NCI-H774 (cell line): Measurements from ENCODE around the gene IL36A.

Experiments
- DNase-seq: peaks from one replicate; lab custom pipeline; 2025; lab: John Stamatoyannopoulos, UW

The IL36A gene

DNA sequence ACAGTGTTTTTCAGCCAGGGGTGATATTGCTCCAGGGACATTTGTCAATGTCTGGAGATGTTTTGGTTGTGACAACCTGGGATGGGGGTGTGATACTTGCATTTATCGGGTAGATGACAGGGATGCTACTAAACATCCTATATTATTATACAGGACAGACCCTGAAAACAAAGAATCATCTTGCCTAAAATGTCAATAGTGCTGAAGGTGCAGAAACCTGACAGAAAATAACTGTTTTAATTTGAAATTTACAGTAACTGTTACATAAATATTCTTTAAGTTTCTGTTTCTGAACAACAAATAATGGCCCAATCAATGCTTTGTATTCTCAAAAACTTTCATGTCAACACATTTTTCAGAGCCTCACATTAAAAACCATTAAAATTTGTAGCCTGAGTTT, 2.0 kb downstream of the IL36A start:
- no peak for DNase-seq

DNA sequence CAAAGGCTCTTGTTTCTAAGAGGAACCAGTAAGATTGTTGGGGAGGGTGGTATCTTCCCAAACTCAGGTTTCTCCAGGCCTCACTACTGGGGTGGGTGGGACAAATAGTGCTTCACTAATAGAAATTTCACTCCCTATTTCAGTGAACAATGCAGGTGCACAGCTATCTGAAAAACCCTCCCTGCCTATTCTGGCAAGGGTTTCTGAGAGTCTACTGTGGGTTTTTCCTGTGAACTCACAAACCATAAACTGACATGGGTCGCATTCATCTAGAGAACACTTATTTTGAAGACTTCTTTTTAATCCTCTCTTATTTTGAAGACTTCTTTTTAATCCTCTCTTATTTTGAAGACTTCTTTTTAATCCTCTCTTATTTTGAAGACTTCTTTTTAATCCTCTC, 4.4 kb downstream of the IL36A start:
- no peak for DNase-seq

- DNase-seq, result no peak
Measured at GRCh38 chr2:113010088-113010487, 4.8 kb downstream of the IL36A start.

- no peak for DNase-seq
Measured at GRCh38 chr2:113011108-113011507, 5.8 kb downstream of the IL36A start.

DNA sequence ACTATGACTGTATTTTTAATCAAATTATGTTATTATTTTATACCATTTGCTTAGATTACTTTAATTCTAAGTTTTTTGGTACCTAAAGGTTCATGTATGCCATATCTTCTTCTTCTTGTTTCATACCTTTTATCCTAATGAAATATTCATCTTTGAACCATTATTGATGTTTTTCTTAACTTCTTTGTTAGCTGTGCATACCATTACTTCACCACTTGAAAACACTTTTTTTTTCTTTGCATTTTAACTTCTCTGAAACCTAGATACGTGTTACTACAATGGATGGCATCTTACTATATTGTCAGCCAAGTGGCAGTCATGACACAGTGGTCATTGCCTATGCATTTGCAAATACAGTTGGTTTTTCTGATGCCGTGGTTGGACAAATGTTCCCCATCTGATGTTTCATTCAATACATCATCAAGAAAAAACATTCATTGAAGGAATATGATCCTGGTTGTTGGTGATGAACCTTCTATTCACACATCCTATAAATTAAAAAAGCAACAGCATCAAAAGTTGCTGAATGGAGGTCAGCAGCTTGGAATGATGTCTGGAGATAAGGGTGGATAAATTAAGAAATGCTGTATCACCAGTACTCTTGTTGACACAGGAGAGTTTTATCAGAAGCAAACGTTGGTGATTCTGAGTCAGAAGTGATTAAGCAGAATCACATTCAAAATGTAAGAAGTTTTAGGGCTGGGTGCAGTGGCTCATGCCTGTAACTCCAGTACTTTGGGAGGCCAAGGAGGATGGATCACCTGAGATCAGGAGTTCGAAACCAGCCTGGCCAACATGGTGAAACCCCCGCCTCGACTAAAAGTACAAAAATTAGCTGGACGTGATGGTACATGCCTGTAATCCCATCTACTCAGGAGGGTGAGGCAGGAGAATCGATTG, 7.4 kb downstream of the IL36A start:
- no peak for DNase-seq

DNA sequence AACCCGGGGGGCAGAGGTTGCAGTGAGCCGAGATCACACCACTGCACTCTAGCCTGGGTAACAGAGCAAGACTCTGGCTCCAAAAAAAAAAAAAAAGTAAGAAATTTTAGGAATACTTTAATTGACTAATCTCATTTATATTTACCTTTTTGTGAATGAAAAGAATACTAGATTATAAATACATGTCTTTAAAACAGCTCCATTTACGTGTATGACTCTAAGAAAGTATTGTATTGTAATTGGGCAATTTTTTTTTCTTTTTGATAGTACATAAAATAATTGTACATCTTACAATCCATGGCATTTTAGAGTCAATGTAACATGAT, 8.0 kb downstream of the IL36A start:
- DNase-seq, result no peak

DNA sequence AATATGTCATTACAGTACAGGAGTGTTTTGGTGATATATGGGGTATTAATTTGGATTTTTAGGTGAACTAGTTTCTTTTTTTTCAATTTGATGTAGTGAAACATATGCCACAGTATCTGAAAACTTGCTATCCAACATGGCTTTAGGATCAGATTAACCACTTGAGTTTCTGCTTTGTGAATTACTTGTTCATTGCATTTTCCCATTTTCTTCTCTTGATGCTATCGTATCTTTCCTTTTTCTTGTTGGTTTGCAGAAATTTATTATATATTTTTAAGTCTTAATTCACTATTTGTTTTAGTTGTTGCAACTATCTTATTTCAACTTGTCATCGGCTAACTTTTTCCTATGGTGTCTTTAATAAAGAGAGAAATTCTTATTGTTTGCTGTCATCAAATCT, 8.8 kb downstream of the IL36A start:
- no peak for DNase-seq

DNA sequence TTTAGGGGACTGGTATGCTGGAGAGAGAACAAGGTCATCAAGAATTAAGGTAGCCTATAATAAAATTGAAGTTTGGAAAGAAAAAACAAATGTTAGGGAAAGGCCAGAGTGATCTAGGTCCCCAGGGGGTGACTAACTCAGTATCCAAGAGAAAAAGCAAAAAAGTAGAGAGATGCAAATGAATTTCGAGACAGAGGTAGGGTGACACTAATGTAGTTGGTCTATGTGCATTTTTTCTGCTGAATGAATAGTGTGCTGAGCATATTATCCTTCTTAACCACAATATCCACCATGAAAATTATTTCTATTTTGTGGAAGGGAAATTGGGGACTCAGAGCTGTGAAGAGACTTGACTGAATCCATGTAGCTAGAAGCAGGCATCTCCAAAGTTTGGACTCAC, 9.8 kb downstream of the IL36A start:
- no peak for DNase-seq

GRCh38 chr2:113015655-113016054, 10.4 kb downstream of the IL36A start:
- no peak for DNase-seq

GRCh38 chr2:113018509-113018908, 13.2 kb downstream of the IL36A start:
- DNase-seq, result no peak

GRCh38 chr2:113021312-113021711, 16.1 kb downstream of the IL36A start:
- no peak for DNase-seq

- DNase-seq, result no peak
Measured at GRCh38 chr2:113024764-113025163, 19.5 kb downstream of the IL36A start.

DNA sequence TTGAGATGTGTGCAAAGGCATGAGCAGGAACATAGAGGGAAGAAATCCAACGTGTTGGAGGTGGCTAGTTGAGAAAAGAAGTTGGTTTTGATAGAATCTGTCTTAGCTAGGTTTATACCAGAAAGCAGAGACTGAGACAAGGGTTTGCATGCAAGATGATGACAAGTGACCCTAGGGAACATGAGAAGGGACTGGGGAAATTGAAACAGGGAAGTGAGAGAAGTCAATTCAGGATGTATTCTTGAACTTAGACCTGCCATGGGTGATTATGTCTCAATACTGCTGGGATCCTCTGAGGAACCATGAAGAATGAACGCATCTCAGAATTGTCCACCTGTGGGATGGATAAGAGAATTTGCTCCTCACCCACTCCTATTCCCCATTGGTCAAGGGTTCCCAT, 20.5 kb downstream of the IL36A start:
- DNase-seq, result no peak

DNA sequence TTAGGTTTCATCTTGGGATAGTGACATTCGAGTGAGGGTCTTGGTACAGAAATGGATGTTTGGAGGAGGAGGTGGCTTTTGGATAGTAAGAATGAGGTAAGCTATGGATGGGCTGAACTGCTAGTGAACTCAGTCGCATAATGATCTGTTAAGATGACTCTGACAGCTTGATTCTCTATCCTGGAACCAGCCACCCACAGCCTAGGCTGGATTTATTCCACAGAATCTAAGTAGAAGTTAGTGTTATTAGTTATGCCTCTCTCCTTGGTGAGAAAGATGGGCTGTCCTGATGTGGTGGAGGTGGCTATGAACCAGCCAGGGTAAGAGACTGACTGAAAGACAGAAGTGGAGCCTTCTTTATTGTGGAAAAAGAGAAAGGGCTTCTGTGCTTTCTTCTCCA, 22.4 kb downstream of the IL36A start:
- no peak for DNase-seq

- no peak for DNase-seq
Measured at GRCh38 chr2:113028112-113028511, 22.9 kb downstream of the IL36A start.

DNA sequence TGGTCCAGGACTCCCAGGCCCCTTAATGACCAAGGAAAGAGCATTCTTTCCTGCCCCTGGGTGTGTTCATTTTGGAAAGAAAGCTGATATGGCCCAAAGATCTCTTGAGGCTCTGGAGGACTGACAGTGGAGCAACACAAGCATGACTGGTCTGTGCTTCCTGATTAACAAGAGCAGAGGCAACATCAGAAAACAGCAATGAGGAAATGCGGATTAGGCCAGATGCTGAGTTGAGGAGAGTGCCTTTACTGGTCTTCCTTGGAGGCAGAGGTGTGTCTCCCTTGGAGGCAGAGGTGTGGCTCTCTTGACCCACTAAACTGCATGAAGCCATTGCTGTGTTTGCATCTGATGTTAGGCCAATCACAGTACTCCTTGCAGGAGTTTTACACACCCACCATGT, 27.5 kb downstream of the IL36A start:
- DNase-seq, result no peak

DNA sequence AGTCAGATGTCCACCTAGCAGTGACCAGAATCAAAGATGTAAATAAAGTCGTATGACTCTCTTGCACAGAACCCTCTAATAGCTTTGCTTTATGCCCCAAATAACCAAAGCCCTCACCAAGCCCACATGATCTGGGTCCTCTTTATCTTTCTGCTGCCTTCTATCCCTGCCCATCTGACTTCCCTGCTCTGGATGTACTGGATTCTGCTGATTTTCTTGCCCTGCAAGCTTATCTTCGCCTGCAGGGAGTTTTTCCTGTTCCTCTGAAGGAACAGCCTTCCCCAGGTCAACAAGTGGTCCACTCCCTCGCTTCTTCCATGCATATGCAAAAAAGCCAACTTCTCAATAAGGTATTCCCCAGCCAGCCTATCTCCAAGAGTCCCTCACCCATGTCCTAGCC, 28.8 kb downstream of the IL36A start:
- DNase-seq, result no peak

- DNase-seq, result no peak
Measured at GRCh38 chr2:113036763-113037162, 31.5 kb downstream of the IL36A start.

- DNase-seq, result no peak
Measured at GRCh38 chr2:113038291-113038690, 33.0 kb downstream of the IL36A start.

- no peak for DNase-seq
Measured at GRCh38 chr2:113039158-113039557, 33.9 kb downstream of the IL36A start.

- no peak for DNase-seq
Measured at GRCh38 chr2:113039719-113040118, 34.5 kb downstream of the IL36A start.

- DNase-seq, result no peak
Measured at GRCh38 chr2:113041871-113042270, 36.6 kb downstream of the IL36A start.

- no peak for DNase-seq
Measured at GRCh38 chr2:113046465-113046864, 41.2 kb downstream of the IL36A start.
